22Rv1 (cell line): ENCODE results near the gene CNPY2.

Source experiments
- H3K27ac ChIP-seq: fragments of 450-650 bp; 2 replicates; pipeline ENCODE4 v1.5.1; 2017
- ZFX ChIP-seq: fragments of 450-650 bp; IDR thresholded peaks from 2 replicates; pipeline ENCODE4 v1.6.1; 2017; ENCODE audit warnings: antibody characterized with exemption, borderline replicate concordance
- TF ChIP-seq, protein P1 (sequence below): fragments of 450-650 bp; IDR thresholded peaks from 2 replicates; pipeline ENCODE4 v1.5.1; 2017; ENCODE audit warnings: mild to moderate bottlenecking

Gene CNPY2

DNA sequence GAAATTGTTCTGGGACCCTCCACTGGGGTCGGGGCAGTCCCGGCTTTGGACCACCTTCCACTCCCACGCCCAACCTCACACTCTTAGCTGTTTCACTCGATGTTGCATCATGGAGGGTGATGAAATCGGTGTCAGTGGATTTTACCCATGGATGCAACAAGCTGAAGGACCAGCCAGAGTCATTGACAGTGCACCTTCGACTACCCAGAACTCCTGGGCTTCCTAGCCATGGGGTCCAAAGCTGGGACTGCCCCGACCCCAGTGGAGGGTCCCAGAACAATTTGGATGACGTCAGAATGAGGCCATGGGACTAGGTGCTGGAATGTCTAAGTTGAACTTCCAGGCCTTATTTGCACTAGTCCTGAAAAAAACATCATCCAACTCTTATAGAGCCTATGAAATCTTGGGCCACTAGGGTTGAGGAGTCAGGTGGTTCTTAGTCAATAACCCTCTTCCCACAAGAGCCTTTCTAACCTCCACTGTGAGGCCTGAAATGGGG lies 22.0 kb upstream of the CNPY2 start:
- TF ChIP-seq, protein P1, sequence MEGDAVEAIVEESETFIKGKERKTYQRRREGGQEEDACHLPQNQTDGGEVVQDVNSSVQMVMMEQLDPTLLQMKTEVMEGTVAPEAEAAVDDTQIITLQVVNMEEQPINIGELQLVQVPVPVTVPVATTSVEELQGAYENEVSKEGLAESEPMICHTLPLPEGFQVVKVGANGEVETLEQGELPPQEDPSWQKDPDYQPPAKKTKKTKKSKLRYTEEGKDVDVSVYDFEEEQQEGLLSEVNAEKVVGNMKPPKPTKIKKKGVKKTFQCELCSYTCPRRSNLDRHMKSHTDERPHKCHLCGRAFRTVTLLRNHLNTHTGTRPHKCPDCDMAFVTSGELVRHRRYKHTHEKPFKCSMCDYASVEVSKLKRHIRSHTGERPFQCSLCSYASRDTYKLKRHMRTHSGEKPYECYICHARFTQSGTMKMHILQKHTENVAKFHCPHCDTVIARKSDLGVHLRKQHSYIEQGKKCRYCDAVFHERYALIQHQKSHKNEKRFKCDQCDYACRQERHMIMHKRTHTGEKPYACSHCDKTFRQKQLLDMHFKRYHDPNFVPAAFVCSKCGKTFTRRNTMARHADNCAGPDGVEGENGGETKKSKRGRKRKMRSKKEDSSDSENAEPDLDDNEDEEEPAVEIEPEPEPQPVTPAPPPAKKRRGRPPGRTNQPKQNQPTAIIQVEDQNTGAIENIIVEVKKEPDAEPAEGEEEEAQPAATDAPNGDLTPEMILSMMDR: no peak
- no peak for TF ChIP-seq ZFX
- H3K27ac ChIP-seq: no peak overlapping the region

DNA sequence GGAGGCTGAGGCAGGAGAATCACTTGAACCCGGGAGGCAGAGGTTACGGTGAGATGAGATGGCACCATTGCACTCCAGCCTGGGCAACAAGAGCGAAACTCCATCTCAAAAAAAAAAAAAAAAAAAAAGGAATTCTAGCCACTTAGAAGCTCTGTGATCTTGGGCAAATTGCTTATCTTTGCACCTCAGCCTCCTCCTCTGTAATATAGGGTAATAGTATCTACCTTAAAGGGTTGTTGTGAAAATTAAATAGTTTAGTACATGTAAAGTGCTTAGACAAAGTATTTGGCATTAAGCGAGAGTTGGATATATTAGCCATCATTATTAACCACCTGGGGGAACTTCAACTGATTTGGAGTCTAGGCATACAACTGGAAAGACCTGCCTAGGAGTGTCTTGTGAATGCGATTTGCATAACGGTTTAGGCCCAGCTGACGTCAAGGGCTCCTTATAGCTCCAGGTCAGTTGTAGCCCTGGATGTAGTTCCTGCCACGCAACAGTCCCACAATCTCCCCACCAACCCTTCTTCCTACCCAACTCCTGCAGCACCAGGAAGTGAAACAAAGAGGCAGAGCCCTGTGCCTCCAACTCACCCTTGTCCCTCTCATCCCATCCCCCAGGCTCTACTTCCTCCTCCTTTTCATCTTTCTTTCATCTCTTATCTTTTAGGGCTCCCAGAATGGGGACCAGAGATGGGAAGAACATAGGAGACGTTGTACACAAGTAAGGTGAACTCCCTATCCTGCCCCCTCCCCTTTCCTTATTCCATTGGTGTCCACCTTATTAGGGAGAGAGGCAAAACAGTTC lies 20.8 kb upstream of the CNPY2 start:
- TF ChIP-seq, protein P1: no peak
- no peak for TF ChIP-seq ZFX
- H3K27ac ChIP-seq: no peak overlapping the region

DNA sequence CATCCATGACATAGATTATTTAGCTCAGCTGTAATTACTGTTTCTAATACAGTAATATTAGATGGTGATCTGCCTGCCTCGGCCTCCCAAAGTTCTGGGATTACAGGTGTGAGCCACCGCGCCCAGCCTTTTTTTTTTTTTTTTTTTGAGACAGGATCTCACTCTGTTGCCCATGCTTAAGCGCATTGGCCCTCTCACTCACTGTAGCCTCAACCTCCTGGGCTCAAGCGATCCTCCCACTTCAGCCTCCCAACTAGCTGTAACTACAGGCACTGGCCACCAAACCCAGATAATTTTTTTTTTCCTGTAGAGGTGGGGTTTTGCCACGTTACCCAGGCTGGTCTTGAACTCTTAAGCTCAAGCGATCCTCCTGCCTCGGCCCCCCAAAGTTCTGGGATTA lies 19.7 kb upstream of the CNPY2 start:
- H3K27ac ChIP-seq: peak overlapping the region; percentile 86; the same call in 1 of the 2 replicates

DNA sequence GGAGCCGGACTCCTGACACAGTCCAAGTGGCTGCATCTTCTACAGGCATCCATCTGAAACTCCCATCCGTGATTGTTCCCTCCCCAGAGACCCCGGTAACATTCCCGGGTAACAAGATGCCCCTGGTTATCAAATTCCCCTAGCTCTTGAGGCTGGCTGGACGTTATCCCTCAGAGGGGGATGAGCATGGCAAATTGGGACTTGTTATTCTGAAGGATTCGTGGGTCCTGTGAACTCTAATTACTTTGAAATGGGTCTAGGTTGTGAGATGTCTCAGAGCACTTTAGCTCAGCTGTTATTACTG lies 18.7 kb upstream of the CNPY2 start:
- TF ChIP-seq, protein P1: peak; percentile 60
- TF ChIP-seq ZFX: no peak
- peak overlapping the region; percentile 86 for H3K27ac ChIP-seq

DNA sequence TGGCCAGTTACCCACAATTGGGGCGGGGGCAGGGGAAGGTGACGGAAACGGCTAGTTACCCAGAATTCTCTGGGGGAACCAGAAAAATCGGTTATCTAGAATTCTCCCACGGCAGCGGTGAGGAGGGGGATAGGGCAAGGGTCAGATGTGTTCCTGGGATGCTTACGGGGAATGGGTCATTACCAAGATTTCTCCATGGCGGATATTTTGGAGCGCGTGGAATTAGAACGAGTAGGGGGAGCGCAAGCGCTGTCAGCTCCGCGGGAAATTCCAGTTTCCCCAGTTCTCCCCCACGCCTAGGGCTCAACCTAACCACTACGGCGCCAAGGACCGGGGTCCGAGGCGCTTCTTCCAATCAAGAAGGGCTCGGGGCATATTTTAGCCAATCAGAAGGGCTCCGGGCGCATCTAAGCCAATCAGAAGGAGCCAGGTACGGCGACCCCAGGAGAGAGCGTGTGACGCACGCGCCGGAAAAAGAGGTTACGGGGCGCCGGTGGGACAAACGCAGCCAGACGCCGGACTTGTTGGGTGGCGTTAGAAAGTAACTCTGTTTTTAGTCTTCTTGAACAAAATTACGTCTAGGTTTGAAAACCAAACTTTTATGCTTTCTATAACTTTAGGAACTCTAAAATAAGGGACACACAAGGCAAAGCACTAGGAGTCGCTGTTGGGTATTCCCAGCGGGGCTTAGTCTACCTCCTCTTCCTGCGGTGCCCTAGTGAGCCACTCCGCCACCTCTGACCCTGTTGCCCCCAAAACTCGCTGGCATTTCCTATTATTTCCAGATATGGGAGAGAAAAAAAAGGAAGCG lies 18.1 kb upstream of the CNPY2 start, which contains the start of gene PAN2:
TSS of gene PAN2 (minus strand) at position 322 of the 811 bp plus-strand sequence. CDS start 906 bp downstream, outside the sequence.
- TF ChIP-seq ZFX: no peak
- TF ChIP-seq, protein P1: peak; percentile 91
- H3K27ac ChIP-seq: peak within 1 kb of the TSS; percentile 86

DNA sequence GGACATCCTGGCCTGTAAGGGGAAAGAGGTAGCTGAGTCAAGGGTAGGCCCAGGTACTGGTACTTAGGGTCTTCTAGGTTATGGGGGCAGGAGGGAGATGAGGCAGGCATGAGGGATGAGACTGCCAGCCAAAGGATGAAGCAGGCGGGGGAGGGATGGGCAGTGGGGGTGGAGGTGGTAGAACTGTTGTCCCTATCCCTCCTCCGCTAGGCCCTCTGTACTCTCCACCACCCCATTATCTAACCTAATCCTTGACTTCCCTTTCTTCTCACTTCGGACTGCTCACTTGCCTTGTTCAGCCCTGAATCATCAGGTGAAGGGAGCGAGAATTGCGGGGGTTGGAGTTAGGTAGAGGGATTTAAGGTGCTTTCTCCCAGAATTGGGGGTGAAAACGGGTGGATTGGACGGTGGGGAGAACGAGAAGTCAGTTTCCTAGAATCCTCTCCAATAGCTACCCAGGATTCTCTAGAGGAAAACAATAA lies 17.4 kb upstream of the CNPY2 start:
- no peak for TF ChIP-seq ZFX
- TF ChIP-seq, protein P1: no peak
- peak overlapping the region; percentile 86 for H3K27ac ChIP-seq

DNA sequence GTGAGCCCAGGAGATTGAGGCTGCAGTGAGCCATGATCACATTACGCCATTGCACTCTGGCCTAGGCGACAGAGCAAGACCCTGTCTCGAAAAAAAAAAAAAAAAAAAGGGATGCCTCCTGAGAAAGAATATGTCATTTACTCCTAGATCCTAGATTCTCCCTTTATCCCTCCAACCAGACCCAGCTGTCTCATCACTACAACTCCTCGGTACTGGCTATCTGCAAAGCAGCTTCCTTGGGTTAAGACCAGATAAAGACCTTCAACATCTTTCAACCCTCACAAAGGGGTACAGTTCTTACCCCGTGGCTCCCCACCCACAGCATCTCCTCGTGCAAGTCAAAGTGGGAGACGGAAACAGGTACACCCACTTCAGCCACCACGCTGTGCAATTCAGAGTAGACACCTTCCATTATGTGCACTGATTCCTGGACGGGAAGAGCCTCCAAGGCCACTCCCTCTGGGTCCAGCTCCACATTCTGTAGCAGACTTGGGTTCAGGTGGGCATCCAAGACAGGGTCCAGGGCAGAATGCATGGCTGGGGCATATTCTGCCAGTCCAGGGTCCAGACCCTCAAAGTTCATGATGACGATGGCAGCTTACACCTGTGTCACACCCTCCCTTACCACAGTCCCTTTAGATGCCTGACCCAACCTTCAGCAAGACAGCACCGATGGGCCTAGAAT lies 16.9 kb upstream of the CNPY2 start:
- TF ChIP-seq, protein P1: no peak
- no peak for TF ChIP-seq ZFX
- H3K27ac ChIP-seq: peak overlapping the region; percentile 86
